PFSK-1 (cell line): ENCODE measurements around the gene UBAC2.

ENCODE experiments used
- POLR2AphosphoS5 ChIP-seq: IDR thresholded peaks from 2 replicates; pipeline ENCODE4 v1.6.1; 2012; ENCODE audit warnings: low read depth, mild to moderate bottlenecking, control low read depth, low read length, moderate library complexity
- TAF1 ChIP-seq: IDR thresholded peaks from 2 replicates; pipeline ENCODE4 v1.6.1; 2012; ENCODE audit warnings: low read length, control low read depth, borderline replicate concordance; ENCODE audit not compliant: insufficient read depth

DNA sequence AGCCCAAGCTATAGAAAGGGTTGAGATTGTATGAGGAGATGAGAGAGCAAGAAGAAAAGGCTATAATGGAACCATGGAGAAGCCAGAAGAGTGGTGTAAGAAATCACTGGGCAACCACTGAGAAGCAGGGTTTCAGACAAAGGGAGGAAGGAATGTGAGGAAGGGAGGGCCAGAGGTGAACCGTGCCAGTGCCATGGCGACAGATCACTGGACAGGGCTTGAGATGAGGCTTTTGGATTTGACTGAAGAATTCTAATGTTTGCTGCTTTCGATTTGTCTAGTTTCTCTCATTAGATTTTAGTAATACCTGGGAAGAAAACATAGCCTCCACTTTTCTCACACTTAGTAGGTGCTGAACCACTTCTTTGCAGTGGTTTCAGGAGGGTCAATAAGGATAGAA is 112.8 kb downstream of the UBAC2 start:
- TF ChIP-seq POLR2AphosphoS5 (no peak), TAF1 (no peak)
